LNCaP clone FGC (cell line): ENCODE results near the gene PGM2L1.

Experiments
- DNase-seq: peaks from one replicate; pipeline ENCODE4 v3.0.0-alpha.2; 2011; ENCODE audit warnings: low read depth
- H3K4me3 ChIP-seq: 2 replicates; pipeline ENCODE4 v1.5.1; 2011; ENCODE audit warnings: mild to moderate bottlenecking, low read depth, low read length, control low read depth
- CTCF ChIP-seq: IDR thresholded peaks from 2 replicates; pipeline ENCODE4 v1.5.1; 2012; ENCODE audit warnings: mild to moderate bottlenecking; ENCODE audit not compliant: control insufficient read depth, insufficient read depth; ENCODE audit errors: extremely low read depth

PGM2L1 gene

GRCh38 chr11:74384641-74385040, 13.6 kb downstream of the PGM2L1 start:
- no peak for DNase-seq
- TF ChIP-seq CTCF, result no peak
- H3K4me3 ChIP-seq, result no peak overlapping the region

GRCh38 chr11:74380746-74381439, 17.3 kb downstream of the PGM2L1 start:
- peak; percentile 35 for DNase-seq
- TF ChIP-seq CTCF, result no peak

GRCh38 chr11:74377689-74378088, 20.5 kb downstream of the PGM2L1 start:
- no peak overlapping the region for H3K4me3 ChIP-seq
- DNase-seq, result peak; percentile 92
- no peak for TF ChIP-seq CTCF

More at GRCh38 chr11:74380746-74381439, 17.3 kb downstream of the PGM2L1 start:
- H3K4me3 ChIP-seq, result no peak overlapping the region

- H3K4me3 ChIP-seq, result no peak overlapping the region
- TF ChIP-seq CTCF, result no peak
- no peak for DNase-seq
These were observed 24.9 kb downstream of the PGM2L1 start for GRCh38 chr11:74373382-74373781.

- no peak for DNase-seq
- no peak overlapping the region for H3K4me3 ChIP-seq
- TF ChIP-seq CTCF, result no peak
These were observed 26.8 kb downstream of the PGM2L1 start for GRCh38 chr11:74371269-74372052.

GRCh38 chr11:74370123-74370522, 28.1 kb downstream of the PGM2L1 start:
- peak; percentile 25 for DNase-seq
- H3K4me3 ChIP-seq, result no peak overlapping the region
- no peak for TF ChIP-seq CTCF
